ENCODE data around the gene PDILT. TPM values are rescaled to one million over a fixed set of nuclear protein-coding genes. Genes with fewer than 3 reads are reported as not detected.
A peak's percentile ranks its signal among the peaks of the same experiment; 100 is the strongest.
"Not testable (repeated sequence)": the region's sequence is repeated elsewhere in the genome, so short reads cannot be mapped to it uniquely, and the experiment has no call there.

The PDILT gene
- total RNA-seq, 6 experiments from 2014 or later = not detected

- peak overlapping the region in 2 of 3 donors; percentile 33 to 49 for H3K27ac ChIP-seq
- DNase-seq (peak; percentile 69 to 74 (median 70)), ATAC-seq (peak; percentile 60 to 81 (median 73))
- peaks cover 0 to 31% (median 4%) of the 10 kb centered on the region in 4 donors for H3K4me1 ChIP-seq
- H3K9me3 ChIP-seq = no peaks in the 10 kb centered on the region
- no peak overlapping the region for H3K4me3 ChIP-seq
- intact Hi-C loops (cut with DNase I) = no loop called here
- no peaks in the 10 kb centered on the region for H3K27me3 ChIP-seq
- H3K36me3 ChIP-seq = no peaks in the 10 kb centered on the region
- WGBS (ENCODE audit: insufficient coverage, low coverage, low lambda C conversion rate, missing lambda C conversion rate) = 41% methylated on average over 9 of the region's 11 CpGs
- TF ChIP-seq CTCF (IDR thresholded peaks at IDR 0.05) (no peak), POLR2A (IDR thresholded peaks at IDR 0.05) (no peak)
Observed at GRCh38 chr16:20430948-20431347, 26.4 kb upstream of the PDILT start.

DNA sequence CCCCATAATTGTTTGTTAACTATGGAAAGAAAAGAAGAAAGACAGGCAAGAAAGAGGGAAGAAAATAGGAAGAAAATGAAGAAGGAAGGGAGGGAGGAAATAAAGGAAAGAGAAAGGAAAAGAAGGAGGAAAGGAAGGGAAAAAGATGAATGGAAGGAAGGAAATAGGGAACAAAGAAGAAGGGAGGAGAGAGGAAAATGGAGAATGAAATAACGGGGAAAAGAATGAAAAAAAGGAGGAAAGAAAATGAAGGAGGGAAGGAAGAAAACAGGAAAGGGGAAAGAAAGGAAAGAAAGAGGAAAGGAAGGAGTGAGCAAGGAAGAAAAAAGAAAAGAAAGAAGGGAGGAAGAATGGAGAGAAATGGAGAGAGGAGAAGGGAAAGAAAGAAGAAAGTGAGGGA, 25.9 kb upstream of the PDILT start:
- peak overlapping the region in 1 of 3 donors; percentile 49 for H3K27ac ChIP-seq
- 100% methylated on average over 1 of the region's 1 CpG for WGBS (ENCODE audit: insufficient coverage, low coverage, low lambda C conversion rate, missing lambda C conversion rate)
- intact Hi-C loops (cut with DNase I) = not testable (repeated sequence)

DNA sequence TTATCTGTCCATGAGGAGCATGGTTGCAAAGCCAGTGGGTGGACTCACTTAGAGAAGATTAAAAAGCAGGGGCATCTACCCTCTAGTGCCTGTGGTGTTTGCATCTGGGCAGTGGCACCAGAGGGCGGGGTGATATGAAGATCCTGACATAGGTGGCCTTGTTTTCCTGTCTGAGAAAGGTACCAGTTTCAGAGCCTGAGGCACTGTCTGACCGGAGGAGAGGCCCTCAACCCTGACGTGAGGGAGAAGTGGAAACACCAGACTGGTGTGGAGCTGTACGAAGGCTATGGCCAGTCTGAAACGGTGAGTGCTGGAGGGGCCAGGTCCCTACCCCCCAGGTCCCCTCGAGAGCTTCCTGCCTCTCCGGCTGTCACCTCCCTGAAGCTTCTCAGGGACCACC, 25.0 kb upstream of the PDILT start:
- H3K9me3 ChIP-seq; H3K4me3 ChIP-seq; H3K27ac ChIP-seq; ATAC-seq; H3K27me3 ChIP-seq; H3K36me3 ChIP-seq; intact Hi-C loops (cut with DNase I); DNase-seq: not testable (repeated sequence)
- H3K4me1 ChIP-seq = peaks cover 0 to 40% (median 8%) of the 10 kb centered on the region in 4 donors
- 80% methylated on average over 2 of the region's 7 CpGs for WGBS (ENCODE audit: insufficient coverage, low coverage, low lambda C conversion rate, missing lambda C conversion rate)

More for the DNA sequence above, 25.9 kb upstream of the PDILT start:
- not testable (repeated sequence) for H3K36me3 ChIP-seq, H3K4me3 ChIP-seq, H3K27me3 ChIP-seq, DNase-seq, ATAC-seq, H3K9me3 ChIP-seq
- H3K4me1 ChIP-seq = peaks cover 0 to 32% (median 6%) of the 10 kb centered on the region in 4 donors

DNA sequence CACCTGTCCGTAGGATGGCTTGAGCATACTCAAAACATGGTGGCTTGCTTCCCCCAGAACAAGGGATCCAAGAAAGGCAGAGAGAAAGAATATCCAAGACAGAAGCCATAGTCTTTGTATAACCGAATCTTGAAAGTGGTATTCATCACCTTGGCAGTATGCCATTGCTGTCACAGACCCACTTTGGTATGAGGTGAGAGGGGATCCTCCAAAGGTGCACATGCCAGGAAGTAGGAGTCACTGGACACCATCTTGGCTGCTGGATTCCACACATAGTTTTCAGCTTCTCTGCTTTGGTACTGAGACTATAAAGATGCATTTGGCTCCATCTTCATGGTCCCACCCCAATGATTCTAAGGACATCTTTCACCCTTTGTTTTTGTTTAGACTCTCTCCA, 22.9 kb upstream of the PDILT start:
- Histone ChIP-seq H3K4me1 (peaks cover 0 to 55% (median 17%) of the 10 kb centered on the region in 4 donors), H3K27ac (peak overlapping the region; percentile 38 to 88 (median 85))
- H3K36me3 ChIP-seq; H3K27me3 ChIP-seq; ATAC-seq; intact Hi-C loops (cut with DNase I); H3K9me3 ChIP-seq; H3K4me3 ChIP-seq; DNase-seq: not testable (repeated sequence)
- WGBS (ENCODE audit: insufficient coverage, low coverage, low lambda C conversion rate, missing lambda C conversion rate) = 46% methylated on average over 2 of the region's 2 CpGs

DNA sequence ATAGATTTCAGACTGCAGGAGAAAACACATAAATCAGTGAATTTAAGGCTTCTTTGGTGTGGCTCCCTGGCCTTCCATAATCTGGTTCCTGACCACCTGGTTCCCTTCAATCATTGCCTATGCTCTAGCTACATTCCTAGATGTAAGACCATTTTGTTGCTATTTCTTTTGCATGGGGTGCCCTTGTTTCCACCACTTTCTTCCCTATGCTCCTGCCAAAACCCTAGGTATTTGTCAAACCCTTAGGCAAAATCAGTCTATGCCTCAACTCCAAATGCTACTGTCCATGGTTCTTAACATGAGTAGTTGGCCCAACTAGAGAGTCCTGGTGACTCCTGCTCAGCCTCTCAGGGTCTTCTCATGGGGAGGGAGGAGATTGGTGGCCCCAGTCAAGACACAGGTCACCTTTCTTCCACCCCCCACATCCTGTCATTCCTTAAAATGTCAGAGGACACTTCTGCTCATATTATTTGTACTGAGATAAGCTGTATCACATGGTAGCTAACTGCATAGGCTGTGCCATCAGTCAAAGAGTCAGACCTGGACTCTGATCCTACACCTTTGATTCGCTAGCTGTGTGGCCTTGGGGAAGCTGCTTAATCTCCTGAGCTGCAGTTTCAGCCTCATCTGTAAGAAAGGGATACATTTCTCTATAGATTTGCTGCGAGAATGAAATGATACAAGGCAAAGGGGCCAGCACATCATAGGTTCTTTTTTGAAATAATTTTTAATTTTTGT, 19.8 kb upstream of the PDILT start:
- 33% methylated on average over 2 of the region's 2 CpGs for WGBS (ENCODE audit: insufficient coverage, low coverage, low lambda C conversion rate, missing lambda C conversion rate)
- no peak for TF ChIP-seq POLR2A (IDR thresholded peaks at IDR 0.05)
- no peak for TF ChIP-seq CTCF (IDR thresholded peaks at IDR 0.05)
- Histone ChIP-seq H3K27ac (peak overlapping the region; percentile 28 to 86 (median 78)), H3K9me3 (no peaks in the 10 kb centered on the region), H3K4me1 (peaks cover 0 to 45% (median 12%) of the 10 kb centered on the region in 4 donors), H3K36me3 (no peaks in the 10 kb centered on the region), H3K4me3 (no peak overlapping the region), H3K27me3 (no peaks in the 10 kb centered on the region)
- DNase-seq (no peak), ATAC-seq (peak; percentile 63 to 79 (median 74))
- intact Hi-C loops (cut with DNase I) = no loop called here

DNA sequence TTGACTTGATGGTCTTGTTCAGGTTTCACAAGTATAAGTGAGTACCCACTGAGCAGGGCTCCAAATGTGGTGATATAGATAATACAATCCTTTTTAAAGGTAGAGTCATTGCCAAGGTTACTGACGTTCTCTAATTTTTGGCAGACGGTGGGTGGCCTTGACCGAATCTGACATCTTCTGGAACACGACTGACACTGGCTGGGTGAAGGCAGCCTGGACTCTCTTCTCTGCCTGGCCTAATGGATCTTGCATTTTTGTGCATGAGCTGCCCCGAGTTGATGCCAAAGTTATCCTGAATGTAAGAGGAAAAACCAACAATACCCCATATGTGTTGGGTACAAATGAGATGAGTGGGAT, 19.2 kb upstream of the PDILT start:
- H3K36me3 ChIP-seq; intact Hi-C loops (cut with DNase I); H3K27me3 ChIP-seq; H3K4me3 ChIP-seq; H3K9me3 ChIP-seq: not testable (repeated sequence)
- Histone ChIP-seq H3K4me1 (peaks cover 0 to 45% (median 12%) of the 10 kb centered on the region in 4 donors), H3K27ac (peak overlapping the region in 2 of 3 donors; percentile 78 to 86)
- 27% methylated on average over 4 of the region's 5 CpGs for WGBS (ENCODE audit: insufficient coverage, low coverage, low lambda C conversion rate, missing lambda C conversion rate)
- DNase-seq (peak in 1 of 3 donors; percentile 80), ATAC-seq (peak; percentile 53 to 68 (median 64))

DNA sequence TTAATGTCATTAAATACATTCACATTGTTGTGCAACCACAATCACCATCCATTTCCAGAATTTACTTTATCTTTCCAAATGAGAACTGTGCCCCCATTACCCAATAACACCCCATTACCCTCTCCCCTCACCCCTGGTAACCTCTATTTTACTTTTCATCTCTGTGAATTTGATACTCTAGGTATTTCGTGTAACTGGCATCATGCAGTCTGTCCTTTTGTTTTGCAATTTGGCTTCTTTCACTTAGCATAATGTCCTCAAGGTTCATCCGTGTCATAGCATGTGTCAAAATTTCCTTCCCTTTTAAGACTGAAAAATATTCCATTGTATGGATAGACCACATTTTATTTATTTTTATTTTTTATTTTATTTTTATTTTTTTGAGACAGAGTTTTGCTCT, 17.2 kb upstream of the PDILT start:
- H3K4me3 ChIP-seq; intact Hi-C loops (cut with DNase I); ATAC-seq; H3K27me3 ChIP-seq; H3K9me3 ChIP-seq; H3K36me3 ChIP-seq; DNase-seq: not testable (repeated sequence)
- H3K27ac ChIP-seq = peak overlapping the region in 2 of 3 donors; percentile 78 to 86
- H3K4me1 ChIP-seq = peaks cover 0 to 36% (median 12%) of the 10 kb centered on the region in 4 donors
- 12% methylated on average over 2 of the region's 2 CpGs for WGBS (ENCODE audit: insufficient coverage, low coverage, low lambda C conversion rate, missing lambda C conversion rate)

DNA sequence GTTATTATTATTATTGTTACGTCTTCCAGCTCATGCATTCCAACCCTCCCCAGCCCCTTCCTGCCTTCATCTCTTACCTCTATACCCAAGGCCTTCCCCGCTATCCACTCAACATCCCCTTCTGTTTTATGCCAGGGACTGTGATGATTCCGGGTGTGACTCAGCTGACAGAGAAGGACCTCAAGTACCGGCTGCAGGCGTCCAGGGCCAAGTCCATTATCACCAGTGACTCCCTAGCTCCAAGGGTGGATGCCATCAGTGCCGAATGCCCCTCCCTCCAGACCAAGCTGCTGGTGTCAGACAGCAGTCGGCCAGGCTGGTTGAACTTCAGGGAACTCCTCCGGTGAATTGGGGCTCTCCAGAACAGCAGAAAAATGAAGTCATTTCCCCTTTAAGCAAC, 14.6 kb upstream of the PDILT start:
- DNase-seq; intact Hi-C loops (cut with DNase I); H3K27ac ChIP-seq; H3K36me3 ChIP-seq; H3K27me3 ChIP-seq; ATAC-seq; H3K4me3 ChIP-seq; H3K9me3 ChIP-seq: not testable (repeated sequence)
- WGBS (ENCODE audit: insufficient coverage, low coverage, low lambda C conversion rate, missing lambda C conversion rate) = 80% methylated on average over 4 of the region's 8 CpGs
- H3K4me1 ChIP-seq = peaks cover 0 to 14% (median 7%) of the 10 kb centered on the region in 4 donors
